ENCODE results near the gene TBXT. TPM values are rescaled to one million over a fixed set of nuclear protein-coding genes. Genes with fewer than 3 reads are reported as not detected.
"Not testable (repeated sequence)": the region's sequence is repeated elsewhere in the genome, so short reads cannot be mapped to it uniquely, and the experiment has no call there.

TBXT gene
- total and polyA plus RNA-seq, 2 of the 8 experiments (the other 6 are each of a cell fraction or from before 2014, with no cell fraction given) = 0.18 to 0.24 TPM

DNA sequence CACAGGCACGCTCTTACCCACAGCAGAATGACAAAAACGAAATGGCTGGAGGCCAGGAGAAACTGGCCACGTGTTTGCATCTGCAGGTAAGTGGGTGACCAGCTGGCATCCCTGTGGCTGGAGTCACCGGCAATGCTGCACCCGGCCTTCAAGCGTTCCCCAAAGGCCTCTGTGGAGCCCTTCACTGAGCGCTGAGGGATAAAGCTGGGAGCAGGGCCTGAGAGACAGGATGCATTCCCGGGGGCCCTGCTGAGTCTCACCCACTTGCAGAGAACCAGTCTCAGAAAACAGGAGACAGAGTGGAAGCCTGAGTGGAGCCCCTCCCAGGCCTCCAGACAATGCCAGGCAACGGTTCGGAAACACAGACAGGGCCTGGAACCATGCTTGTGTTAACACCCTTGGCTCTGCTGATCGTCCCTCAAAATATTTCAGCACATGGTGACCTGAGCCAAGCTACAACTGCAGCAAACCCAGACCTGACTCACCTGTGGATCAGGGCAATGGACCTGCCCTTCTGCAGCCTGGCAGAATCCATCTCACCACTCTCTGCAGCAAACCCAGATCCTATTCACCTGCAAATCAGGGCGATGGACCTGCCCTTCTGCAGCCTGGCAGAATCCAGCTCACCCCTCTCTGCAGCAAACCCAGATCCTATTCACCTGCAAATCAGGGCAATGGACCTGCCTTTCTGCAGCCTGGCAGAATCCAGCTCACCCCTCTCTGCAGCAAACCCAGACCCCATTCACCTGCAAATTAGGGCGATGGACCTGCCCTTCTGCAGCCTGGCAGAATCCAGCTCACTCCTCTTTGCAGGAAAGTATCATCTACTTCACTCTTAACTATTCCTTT is 39.8 kb downstream of the TBXT start (continued):
- TF ChIP-seq PHF8 (conservative IDR thresholded peaks at IDR 0.05; ENCODE audit: low read depth, low read length) (no peak), CEBPB (IDR thresholded peaks at IDR 0.05; ENCODE audit: low read depth, low read length) (no peak), FOSL1 (IDR thresholded peaks at IDR 0.05; ENCODE audit: insufficient read depth, low read depth, low read length) (no peak)
- TF ChIP-seq, protein P1, sequence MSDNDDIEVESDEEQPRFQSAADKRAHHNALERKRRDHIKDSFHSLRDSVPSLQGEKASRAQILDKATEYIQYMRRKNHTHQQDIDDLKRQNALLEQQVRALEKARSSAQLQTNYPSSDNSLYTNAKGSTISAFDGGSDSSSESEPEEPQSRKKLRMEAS (IDR thresholded peaks at IDR 0.05) = peak; percentile 84

DNA sequence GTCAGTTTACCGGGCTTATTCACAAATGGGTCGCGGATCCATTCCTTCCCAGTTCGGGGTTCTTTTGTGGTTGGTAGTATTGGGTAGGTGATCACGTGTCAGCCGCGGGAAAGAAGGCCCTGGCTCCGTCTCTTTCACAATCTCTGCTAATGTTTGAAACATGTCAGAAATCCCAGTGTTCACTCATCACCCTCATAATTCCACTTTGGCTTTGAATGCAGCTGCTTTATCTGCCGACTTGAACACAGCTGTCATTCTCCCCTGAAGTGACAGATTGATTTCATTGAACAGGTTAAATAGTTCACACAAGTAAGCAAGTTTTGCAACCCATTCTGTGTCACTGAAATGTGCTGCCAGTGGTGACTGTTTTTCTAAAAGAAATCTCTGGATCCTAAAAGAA is 44.5 kb downstream of the TBXT start:
- H3K27ac ChIP-seq (ENCODE audit: low read depth, low read length); H2BK120ac ChIP-seq (replicated peaks; ENCODE audit: low read depth, low read length); H3K56ac ChIP-seq (replicated peaks; ENCODE audit: insufficient read length, low read depth, low read length); H3K9me3 ChIP-seq (ENCODE audit: insufficient read depth in 2 of 2, low read depth in 1 of 2, low read length in 1 of 2); H3K23ac ChIP-seq (ENCODE audit: insufficient read length); H3K4ac ChIP-seq (replicated peaks; ENCODE audit: insufficient read length, low read depth, low read length); H4K8ac ChIP-seq (ENCODE audit: extremely low read depth, insufficient read depth, low read length); H2BK12ac ChIP-seq (ENCODE audit: low read depth, low read length); H3K14ac ChIP-seq (ENCODE audit: insufficient read length); H3K18ac ChIP-seq (ENCODE audit: extremely low read depth, low read length); H3K4me1 ChIP-seq (replicated peaks in 1 of 4; ENCODE audit: control insufficient read depth in 3 of 4, insufficient read depth in 4 of 4, low read length in 3 of 4); DNase-seq (ENCODE audit: low read depth in 1 of 2, low spot score in 2 of 2); H2AK5ac ChIP-seq (ENCODE audit: low read depth, low read length); H2AFZ ChIP-seq (ENCODE audit: low read length); H3K23me2 ChIP-seq (ENCODE audit: low read depth, low read length); H3K4me2 ChIP-seq (ENCODE audit: insufficient read depth in 1 of 2, low read depth in 2 of 2, low read length in 2 of 2); H4K91ac ChIP-seq (replicated peaks; ENCODE audit: insufficient read length, low read length); H2BK15ac ChIP-seq (ENCODE audit: low read length); POLR2A ChIA-PET (ENCODE audit: partially characterized antibody); H4K20me1 ChIP-seq (replicated peaks in 1 of 2; ENCODE audit: control insufficient read depth in 1 of 2, insufficient read depth in 2 of 2, low read length in 2 of 2); H2BK5ac ChIP-seq (ENCODE audit: low read depth, low read length); H3K36me3 ChIP-seq (ENCODE audit: control insufficient read depth in 2 of 4, insufficient read depth in 4 of 4, low read length in 3 of 4); FAIRE-seq; H4K5ac ChIP-seq (ENCODE audit: insufficient read length, low read depth, low read length); H3K27me3 ChIP-seq (replicated peaks in 1 of 4; ENCODE audit: control insufficient read depth in 3 of 4, extremely low read depth in 1 of 4, insufficient read depth in 3 of 4, low read length in 3 of 4); H2BK20ac ChIP-seq (ENCODE audit: low read length); H3K79me2 ChIP-seq (ENCODE audit: control insufficient read depth in 1 of 2, insufficient read depth in 2 of 2, low read length in 2 of 2); H3K4me3 ChIP-seq (ENCODE audit: extremely low read depth in 1 of 4, insufficient read depth in 2 of 4, low read depth in 3 of 4, low read length in 4 of 4); H3K79me1 ChIP-seq (ENCODE audit: low read depth, low read length); H3K9ac ChIP-seq (replicated peaks in 1 of 4; ENCODE audit: extremely low read depth in 1 of 4, low read depth in 3 of 4, low read length in 3 of 4): not testable (repeated sequence)
- CTCF ChIA-PET (ENCODE audit: partially characterized antibody) = interaction anchor here (0.5 to 0.6 kb wide), 2 partner anchors 44 to 275 kb away, joined by 3 read pairs; no protein-coding TSS in a partner anchor
- WGBS, 2 experiments (ENCODE audit: extremely low coverage in 1 of 2, insufficient coverage in 1 of 2, insufficient read length in 1 of 2, insufficient replicate concordance in 2 of 2, low coverage in 1 of 2, low lambda C conversion rate in 2 of 2, missing lambda C conversion rate in 1 of 2) = 86% methylated on average over 9 of the region's 9 CpGs; no CpG with 5 or more reads in 1 of the 2 experiments

Data from H1 (cell line).